Trophoblast cell (in vitro differentiated cells and primary cell): ENCODE data around the gene LDHB. TPM values are rescaled to one million over a fixed set of nuclear protein-coding genes. Genes with fewer than 3 reads are reported as not detected.

Experiments used
- DNase-seq, 2 donors: peaks; one replicate each; pipeline ENCODE4 v3.0.0-alpha.2; 2016
- H2AFZ ChIP-seq: 2 replicates; pipeline ENCODE4 v1.6.1; 2013; ENCODE audit warnings: low read length, moderate library complexity, mild to moderate bottlenecking; ENCODE audit not compliant: insufficient read depth, poor library complexity
- H2AK5ac ChIP-seq: 2 replicates; pipeline ENCODE4 v1.6.1; 2013; ENCODE audit warnings: mild to moderate bottlenecking, low read length
- H2BK120ac ChIP-seq: 2 replicates; pipeline ENCODE4 v1.6.1; 2013; ENCODE audit warnings: low read length, mild to moderate bottlenecking, moderate library complexity; ENCODE audit not compliant: insufficient read depth, poor library complexity
- H2BK12ac ChIP-seq: 2 replicates; pipeline ENCODE4 v1.6.1; 2013; ENCODE audit warnings: mild to moderate bottlenecking, low read length, moderate library complexity
- H2BK5ac ChIP-seq: 2 replicates; pipeline ENCODE4 v1.6.1; 2013; ENCODE audit warnings: low read length, low read depth, moderate library complexity, mild to moderate bottlenecking; ENCODE audit not compliant: poor library complexity
- H3K14ac ChIP-seq: 2 replicates; pipeline ENCODE4 v1.6.1; 2013; ENCODE audit warnings: mild to moderate bottlenecking, low read length
- H3K18ac ChIP-seq: 2 replicates; pipeline ENCODE4 v1.6.1; 2013; ENCODE audit warnings: mild to moderate bottlenecking, low read length
- H3K23ac ChIP-seq: 2 replicates; pipeline ENCODE4 v1.6.1; 2013; ENCODE audit warnings: low read length
- H3K27ac ChIP-seq: 2 replicates; pipeline ENCODE4 v1.5.1; 2013; ENCODE audit warnings: low read depth, mild to moderate bottlenecking, inconsistent platforms, low read length, moderate library complexity
- H3K27me3 ChIP-seq: 2 replicates; pipeline ENCODE4 v1.6.1; 2013; ENCODE audit warnings: inconsistent platforms, mild to moderate bottlenecking, low read length, moderate library complexity; ENCODE audit not compliant: insufficient read depth
- H3K36me3 ChIP-seq, 2 experiments: 1 replicate in 1 of 2; 2 replicates in 1 of 2; pipeline ENCODE4 v1.6.1; 2013; ENCODE audit warnings: low read length in 2 of 2, mild to moderate bottlenecking in 2 of 2, moderate library complexity in 1 of 2; ENCODE audit not compliant: insufficient read depth in 2 of 2, control insufficient read depth in 1 of 2
- H3K4ac ChIP-seq: 2 replicates; pipeline ENCODE4 v1.6.1; 2013; ENCODE audit warnings: low read depth, mild to moderate bottlenecking, low read length, moderate library complexity
- H3K4me1 ChIP-seq, 2 experiments: 1 replicate in 1 of 2; 2 replicates in 1 of 2; pipeline ENCODE4 v1.6.1; 2013; ENCODE audit warnings: low read length in 2 of 2, mild to moderate bottlenecking in 2 of 2, moderate library complexity in 1 of 2; ENCODE audit not compliant: insufficient read depth in 2 of 2, control insufficient read depth in 1 of 2
- H3K4me2 ChIP-seq: 2 replicates; pipeline ENCODE4 v1.6.1; 2013; ENCODE audit warnings: inconsistent platforms, mild to moderate bottlenecking, low read length, moderate library complexity
- H3K4me3 ChIP-seq: 2 replicates; pipeline ENCODE4 v1.5.1; 2013; ENCODE audit warnings: mild to moderate bottlenecking, low read depth, low read length, inconsistent platforms
- H3K79me1 ChIP-seq: one replicate; pipeline ENCODE4 v1.6.1; 2013; ENCODE audit warnings: low read length
- H3K79me2 ChIP-seq: 2 replicates; pipeline ENCODE4 v1.6.1; 2013; ENCODE audit warnings: low read length, mild to moderate bottlenecking; ENCODE audit not compliant: control insufficient read depth, insufficient read depth, poor library complexity
- H3K9ac ChIP-seq: 2 replicates; pipeline ENCODE4 v1.6.1; 2013; ENCODE audit warnings: mild to moderate bottlenecking, low read length
- H3K9me3 ChIP-seq: 2 replicates; pipeline ENCODE4 v1.6.1; 2013; ENCODE audit warnings: low read depth, mild to moderate bottlenecking, control low read depth, inconsistent platforms, low read length; ENCODE audit not compliant: insufficient read depth
- H4K12ac ChIP-seq: 2 replicates; pipeline ENCODE4 v1.6.1; 2013; ENCODE audit warnings: low read depth, mild to moderate bottlenecking, low read length, moderate library complexity
- H4K8ac ChIP-seq: 2 replicates; pipeline ENCODE4 v1.6.1; 2013; ENCODE audit warnings: low read depth, mild to moderate bottlenecking, low read length, moderate library complexity
- H4K91ac ChIP-seq: one replicate; pipeline ENCODE4 v1.6.1; 2013; ENCODE audit warnings: low read depth, mild to moderate bottlenecking, low read length, moderate library complexity
- WGBS: extraction: QIAGEN DNeasy Blood & Tissue Kit; methylation state at CpG from one replicate; pipeline ENCODE4 v1.1.7; 2013; ENCODE audit warnings: missing lambda C conversion rate; ENCODE audit not compliant: insufficient read length, insufficient coverage; ENCODE audit errors: extremely low coverage; 5-methylcytosine and 5-hydroxymethylcytosine counted together
- polyA plus RNA-seq: library from polyadenylated mRNA; stranded (reverse); fragments of 200-250 nt; gene quantifications from 2 replicates; pipeline ENCODE4 v1.2.3, GENCODE V29; 2013

Gene LDHB
- 272 and 278 TPM in 2 replicates for polyA plus RNA-seq

GRCh38 chr12:21657326-21658077, at the start of gene LDHB:
Gene LDHB (minus strand): TSS chr12:21657842. CDS start chr12:21654671, 3,171 bp downstream.
- peak within 1 kb of the TSS; percentile 92 for H3K9ac ChIP-seq
- no peak within 1 kb of the TSS for H3K23ac ChIP-seq
- H4K8ac ChIP-seq: peak within 1 kb of the TSS; percentile 61
- peaks cover 0 to 2% of the 10 kb centered on the region in 2 experiments for H3K4me1 ChIP-seq
- peak within 1 kb of the TSS; percentile 60 for H2BK5ac ChIP-seq
- H2BK120ac ChIP-seq: peak within 1 kb of the TSS; percentile 43
- peak within 1 kb of the TSS; percentile 92 for H3K4me3 ChIP-seq
- H2AK5ac ChIP-seq: peak within 1 kb of the TSS; percentile 28
- H3K27me3 ChIP-seq: no peaks in the 10 kb centered on the region
- peak; percentile 64 to 75 for DNase-seq
- peaks cover 7% of the 10 kb centered on the region for H3K79me1 ChIP-seq
- H3K18ac ChIP-seq: peak within 1 kb of the TSS; percentile 70
- peak within 1 kb of the TSS; percentile 74 for H3K27ac ChIP-seq
- H4K91ac ChIP-seq: peak within 1 kb of the TSS; percentile 64
- no CpG with 5 or more reads among the region's 41 CpGs for WGBS
- peak within 1 kb of the TSS; percentile 72 for H2AFZ ChIP-seq
- peaks cover 4 to 8% of the 10 kb centered on the region in 2 experiments for H3K36me3 ChIP-seq
- peak within 1 kb of the TSS; percentile 35 for H3K4ac ChIP-seq
- peak within 1 kb of the TSS; percentile 84 for H3K4me2 ChIP-seq
- H3K79me2 ChIP-seq: peaks cover 4% of the 10 kb centered on the region
- H4K12ac ChIP-seq: peak within 1 kb of the TSS; percentile 10
- H3K14ac ChIP-seq: peak within 1 kb of the TSS; percentile 40
- H3K9me3 ChIP-seq: no peaks in the 10 kb centered on the region
- H2BK12ac ChIP-seq: no peak within 1 kb of the TSS

GRCh38 chr12:21704847-21705246, 47.2 kb upstream of the LDHB start:
- H3K14ac ChIP-seq: no peak overlapping the region
- no peaks in the 10 kb centered on the region for H3K4me1 ChIP-seq
- H2BK120ac ChIP-seq: no peak overlapping the region
- no peak overlapping the region for H2BK5ac ChIP-seq
- no peak overlapping the region for H3K23ac ChIP-seq
- H2AK5ac ChIP-seq: no peak overlapping the region
- no peaks in the 10 kb centered on the region for H3K79me2 ChIP-seq
- H3K27ac ChIP-seq: no peak overlapping the region
- H3K27me3 ChIP-seq: no peaks in the 10 kb centered on the region
- H3K4ac ChIP-seq: no peak overlapping the region
- H2BK12ac ChIP-seq: no peak overlapping the region
- H3K9ac ChIP-seq: no peak overlapping the region
- DNase-seq: no peak
- no peaks in the 10 kb centered on the region for H3K9me3 ChIP-seq
- H3K36me3 ChIP-seq: no peaks in the 10 kb centered on the region
- no CpG with 5 or more reads among the region's 4 CpGs for WGBS
- no peak overlapping the region for H3K4me3 ChIP-seq
- no peak overlapping the region for H2AFZ ChIP-seq
- H4K12ac ChIP-seq: no peak overlapping the region
- H4K91ac ChIP-seq: no peak overlapping the region
- no peak overlapping the region for H4K8ac ChIP-seq
- H3K79me1 ChIP-seq: no peaks in the 10 kb centered on the region
- H3K4me2 ChIP-seq: no peak overlapping the region
- no peak overlapping the region for H3K18ac ChIP-seq

- no peak overlapping the region for H2AK5ac ChIP-seq
- no peak overlapping the region for H3K27ac ChIP-seq
- no peaks in the 10 kb centered on the region for H3K36me3 ChIP-seq
- no peak overlapping the region for H4K12ac ChIP-seq
- no peak overlapping the region for H2BK5ac ChIP-seq
- H3K4me1 ChIP-seq: no peaks in the 10 kb centered on the region
- H3K9me3 ChIP-seq: no peaks in the 10 kb centered on the region
- no peak for DNase-seq
- no peak overlapping the region for H2AFZ ChIP-seq
- no peak overlapping the region for H3K23ac ChIP-seq
- H3K4me3 ChIP-seq: no peak overlapping the region
- no peaks in the 10 kb centered on the region for H3K79me2 ChIP-seq
- no peak overlapping the region for H3K9ac ChIP-seq
- H3K14ac ChIP-seq: no peak overlapping the region
- H4K91ac ChIP-seq: no peak overlapping the region
- no peaks in the 10 kb centered on the region for H3K79me1 ChIP-seq
- no peak overlapping the region for H3K4me2 ChIP-seq
- H2BK120ac ChIP-seq: no peak overlapping the region
- H4K8ac ChIP-seq: no peak overlapping the region
- no peak overlapping the region for H3K18ac ChIP-seq
- no peak overlapping the region for H2BK12ac ChIP-seq
- no peak overlapping the region for H3K4ac ChIP-seq
- H3K27me3 ChIP-seq: no peaks in the 10 kb centered on the region
These were observed 42.2 kb upstream of the LDHB start for GRCh38 chr12:21699851-21700250.

- no peak overlapping the region for H3K9ac ChIP-seq
- H3K23ac ChIP-seq: no peak overlapping the region
- no peak overlapping the region for H2BK5ac ChIP-seq
- H2AFZ ChIP-seq: no peak overlapping the region
- no peak overlapping the region for H3K14ac ChIP-seq
- H3K4me1 ChIP-seq: no peaks in the 10 kb centered on the region
- H3K4ac ChIP-seq: no peak overlapping the region
- no peak overlapping the region for H2BK120ac ChIP-seq
- no peak overlapping the region for H3K4me3 ChIP-seq
- no peak overlapping the region for H4K8ac ChIP-seq
- WGBS: no CpG with 5 or more reads among the region's 7 CpGs
- no peak overlapping the region for H3K18ac ChIP-seq
- no peak overlapping the region for H3K27ac ChIP-seq
- no peaks in the 10 kb centered on the region for H3K79me1 ChIP-seq
- no peaks in the 10 kb centered on the region for H3K9me3 ChIP-seq
- no peak overlapping the region for H2AK5ac ChIP-seq
- H3K36me3 ChIP-seq: no peaks in the 10 kb centered on the region
- no peak overlapping the region for H2BK12ac ChIP-seq
- peak in 1 of 2 donors; percentile 61 for DNase-seq
- no peak overlapping the region for H3K4me2 ChIP-seq
- no peaks in the 10 kb centered on the region for H3K79me2 ChIP-seq
- no peak overlapping the region for H4K12ac ChIP-seq
- no peak overlapping the region for H4K91ac ChIP-seq
- no peaks in the 10 kb centered on the region for H3K27me3 ChIP-seq
These were observed 40.4 kb upstream of the LDHB start for GRCh38 chr12:21697904-21698630.
